Natural killer cell (primary cell): ENCODE results near the gene MYMX. TPM values are rescaled to one million over a fixed set of nuclear protein-coding genes. Genes with fewer than 3 reads are reported as not detected.
A peak's percentile ranks its signal among the peaks of the same experiment; 100 is the strongest.

Source experiments
- ATAC-seq, 3 donors: fragments of 150-1000 bp in 2 of 3; fragments of 200-7000 bp in 1 of 3; cut with Tn5 transposase; 1 replicate in 1 of 3; 2 replicates in 2 of 3; pipeline ENCODE4 v1.10.0; 2021; ENCODE audit warnings: mild to moderate bottlenecking in 2 of 3, moderate library complexity in 2 of 3
- DNase-seq, 2 donors: peaks; one replicate each; pipeline versions ENCODE4 v3.0.0 to v3.0.0-alpha.2; 2013 to 2021; ENCODE audit warnings: mixed read lengths in 1 of 2
- H3K27ac ChIP-seq: one replicate; pipeline ENCODE4 v1.5.1; 2013; ENCODE audit warnings: mild to moderate bottlenecking, low read length
- H3K27me3 ChIP-seq: one replicate; pipeline ENCODE4 v1.6.1; 2013; ENCODE audit warnings: low read length; ENCODE audit not compliant: control insufficient read depth, insufficient read depth
- H3K36me3 ChIP-seq: one replicate; pipeline ENCODE4 v1.6.1; 2013; ENCODE audit warnings: low read length; ENCODE audit not compliant: control insufficient read depth, insufficient read depth
- H3K4me1 ChIP-seq: one replicate; pipeline ENCODE4 v1.6.1; 2013; ENCODE audit warnings: low read length; ENCODE audit not compliant: control insufficient read depth, insufficient read depth
- H3K4me3 ChIP-seq: one replicate; pipeline ENCODE4 v1.5.1; 2013; ENCODE audit warnings: low read length
- H3K9me3 ChIP-seq: one replicate; pipeline ENCODE4 v1.6.1; 2013; ENCODE audit warnings: low read length; ENCODE audit not compliant: control insufficient read depth, insufficient read depth
- H3K27ac Mint-ChIP-seq, 2 donors: one replicate each; pipeline ENCODE4 v1.8.0; 2022; ENCODE audit warnings: mild to moderate bottlenecking in 2 of 2, mixed read lengths in 2 of 2, moderate library complexity in 1 of 2
- H3K27me3 Mint-ChIP-seq, 2 donors: one replicate each; pipeline ENCODE4 v1.8.0; 2022; ENCODE audit warnings: low read depth in 2 of 2, mixed read lengths in 2 of 2
- H3K36me3 Mint-ChIP-seq: one replicate; pipeline ENCODE4 v1.8.0; 2022; ENCODE audit warnings: mixed read lengths
- H3K4me1 Mint-ChIP-seq, 2 donors: one replicate each; pipeline ENCODE4 v1.8.0; 2022; ENCODE audit warnings: mixed read lengths in 2 of 2
- H3K4me3 Mint-ChIP-seq: one replicate; pipeline ENCODE4 v1.8.0; 2022; ENCODE audit warnings: mild to moderate bottlenecking, moderate library complexity, mixed read lengths
- H3K9me3 Mint-ChIP-seq, 2 donors: one replicate each; pipeline ENCODE4 v1.8.0; 2022; ENCODE audit warnings: mixed read lengths in 2 of 2
- CTCF ChIP-seq: fragments of 200-600 bp; IDR thresholded peaks from one replicate; pipeline ENCODE4 v1.8.0; 2022; ENCODE audit warnings: antibody characterized with exemption
- WGBS: methylation state at CpG from one replicate; pipeline ENCODE4 v1.1.7; 2013; ENCODE audit warnings: missing lambda C conversion rate; ENCODE audit not compliant: insufficient coverage; 5-methylcytosine and 5-hydroxymethylcytosine counted together
- intact Hi-C: fragments of 100-400 bp; cut with micrococcal nuclease; formaldehyde crosslinking; loops from one replicate; pipeline ENCODE4 v1.14.2; 2022
- total RNA-seq, 4 donors: library from RNA; stranded (reverse); fragments of 120-200 nt in 1 of 4; gene quantifications; one replicate each; pipeline versions ENCODE4 v1.2.3 to v1.2.4, GENCODE V29; 2013 to 2022

MYMX gene
- total RNA-seq, 3 donors from 2014 or later (not counting 1 experiment from before 2014, with no cell fraction given), result not detected

GRCh38 chr6:44185953-44186634, 30.6 kb upstream of the MYMX start:
- H3K27me3 ChIP-seq, result no peaks in the 10 kb centered on the region
- no peak for TF ChIP-seq CTCF
- intact Hi-C loops, result no loop called here
- H3K4me3 Mint-ChIP-seq, result no peak overlapping the region
- no peaks in the 10 kb centered on the region for H3K9me3 Mint-ChIP-seq
- DNase-seq (peak in 1 of 2 donors; percentile 36), ATAC-seq (no peak)
- no peak overlapping the region for H3K27ac Mint-ChIP-seq
- no peak overlapping the region for H3K27ac ChIP-seq
- no peaks in the 10 kb centered on the region for H3K4me1 Mint-ChIP-seq
- H3K27me3 Mint-ChIP-seq, result peaks cover 12 to 15% of the 10 kb centered on the region in 2 donors
- H3K36me3 ChIP-seq, result no peaks in the 10 kb centered on the region
- no peaks in the 10 kb centered on the region for H3K36me3 Mint-ChIP-seq
- no peaks in the 10 kb centered on the region for H3K4me1 ChIP-seq
- H3K4me3 ChIP-seq, result no peak overlapping the region
- WGBS, result 41% methylated on average over 9 of the region's 9 CpGs
- H3K9me3 ChIP-seq, result no peaks in the 10 kb centered on the region

DNA sequence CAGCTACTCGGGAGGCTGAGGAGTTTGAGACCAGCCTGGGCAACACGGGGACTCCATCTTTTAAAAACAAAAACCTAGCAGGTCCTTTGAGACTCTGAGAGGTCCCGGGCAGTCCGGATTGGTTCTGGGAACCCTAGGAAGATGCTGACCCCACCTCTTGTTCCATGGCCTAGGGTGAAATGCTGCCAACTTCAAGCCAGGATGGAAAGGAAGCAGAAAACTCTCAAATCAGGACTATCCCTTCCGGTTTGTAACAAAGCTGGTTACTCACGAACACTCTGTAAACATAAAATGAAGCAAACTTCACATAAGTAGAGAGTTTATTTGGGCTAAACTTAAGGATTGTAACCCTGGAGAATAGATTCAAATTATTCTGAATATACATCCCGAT, 30.1 kb upstream of the MYMX start:
- Mint-ChIP-seq H3K4me3 (no peak overlapping the region), H3K36me3 (no peaks in the 10 kb centered on the region), H3K27me3 (peaks cover 12 to 15% of the 10 kb centered on the region in 2 donors), H3K4me1 (no peaks in the 10 kb centered on the region), H3K27ac (no peak overlapping the region), H3K9me3 (no peaks in the 10 kb centered on the region)
- no peaks in the 10 kb centered on the region for H3K4me1 ChIP-seq
- no peaks in the 10 kb centered on the region for H3K9me3 ChIP-seq
- DNase-seq, result no peak
- WGBS, result 88% methylated on average over 5 of the region's 7 CpGs
- TF ChIP-seq CTCF, result no peak
- H3K4me3 ChIP-seq, result no peak overlapping the region
- intact Hi-C loops, result no loop called here
- no peak for ATAC-seq
- H3K27me3 ChIP-seq, result no peaks in the 10 kb centered on the region
- no peaks in the 10 kb centered on the region for H3K36me3 ChIP-seq
- H3K27ac ChIP-seq, result no peak overlapping the region

DNA sequence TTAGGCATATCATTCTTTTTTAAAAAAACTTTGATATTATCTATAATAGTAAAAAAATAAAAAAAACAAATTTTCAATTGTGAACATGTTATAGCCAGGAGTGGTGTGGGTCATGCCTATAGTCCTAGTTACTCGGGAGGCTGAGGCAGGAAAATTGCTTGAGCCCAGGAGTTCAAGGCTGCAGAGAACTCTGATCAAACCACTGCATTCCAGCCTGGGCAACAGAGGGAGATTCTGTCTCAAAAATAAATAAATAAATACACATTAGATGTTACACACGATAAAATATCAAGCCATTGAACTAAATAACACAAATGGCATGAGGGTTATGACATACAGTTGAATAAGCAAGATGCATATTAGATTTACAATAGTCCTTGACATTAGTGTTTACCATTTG, 27.9 kb upstream of the MYMX start:
- no peaks in the 10 kb centered on the region for H3K9me3 Mint-ChIP-seq
- ATAC-seq (no peak), DNase-seq (no peak)
- H3K27me3 ChIP-seq, result no peaks in the 10 kb centered on the region
- H3K36me3 Mint-ChIP-seq, result no peaks in the 10 kb centered on the region
- peaks cover 12 to 18% of the 10 kb centered on the region in 2 donors for H3K27me3 Mint-ChIP-seq
- intact Hi-C loops, result no loop called here
- no peak for TF ChIP-seq CTCF
- no peak overlapping the region for H3K27ac Mint-ChIP-seq
- no peak overlapping the region for H3K4me3 ChIP-seq
- H3K4me1 ChIP-seq, result peaks cover 9% of the 10 kb centered on the region
- WGBS, result 100% methylated on average over 1 of the region's 2 CpGs
- no peaks in the 10 kb centered on the region for H3K36me3 ChIP-seq
- H3K4me3 Mint-ChIP-seq, result no peak overlapping the region
- no peaks in the 10 kb centered on the region for H3K9me3 ChIP-seq
- H3K4me1 Mint-ChIP-seq, result peaks cover 11% of the 10 kb centered on the region in 2 donors
- no peak overlapping the region for H3K27ac ChIP-seq

DNA sequence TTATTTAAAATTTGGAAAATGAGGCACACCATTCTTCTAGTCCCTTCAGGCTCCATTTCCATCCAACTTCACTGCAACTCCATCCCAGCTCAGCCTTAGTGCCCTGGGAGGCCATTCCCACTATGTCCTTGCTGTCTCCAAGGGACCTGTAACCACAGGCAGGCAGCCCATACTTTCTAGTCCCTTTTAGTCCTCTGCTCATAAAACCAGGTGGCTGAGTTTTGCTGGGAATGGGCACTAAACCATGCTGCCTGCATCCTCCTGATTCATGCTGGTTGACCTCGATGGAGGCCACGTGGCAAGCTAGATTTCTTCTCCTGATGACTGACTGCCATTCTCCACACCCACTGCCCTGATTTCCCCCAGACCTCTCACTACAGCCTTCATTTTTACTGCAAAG, 27.5 kb upstream of the MYMX start:
- DNase-seq (no peak), ATAC-seq (no peak)
- no peak overlapping the region for H3K4me3 ChIP-seq
- Mint-ChIP-seq H3K9me3 (no peaks in the 10 kb centered on the region), H3K4me1 (peaks cover 11% of the 10 kb centered on the region in 2 donors), H3K27me3 (peaks cover 12 to 15% of the 10 kb centered on the region in 2 donors), H3K4me3 (no peak overlapping the region), H3K27ac (no peak overlapping the region), H3K36me3 (no peaks in the 10 kb centered on the region)
- H3K9me3 ChIP-seq, result no peaks in the 10 kb centered on the region
- H3K4me1 ChIP-seq, result peaks cover 9% of the 10 kb centered on the region
- 59% methylated on average over 2 of the region's 2 CpGs for WGBS
- no peak for TF ChIP-seq CTCF
- no peaks in the 10 kb centered on the region for H3K27me3 ChIP-seq
- no peak overlapping the region for H3K27ac ChIP-seq
- H3K36me3 ChIP-seq, result no peaks in the 10 kb centered on the region
- intact Hi-C loops, result no loop called here
